GM19395 (cell line): Measurements from ENCODE around the gene MAIP1.

Source experiments
- ATAC-seq: cut with Tn5 transposase; IDR thresholded peaks from one replicate; pipeline ENCODE4 v1.9.1; 2021; ENCODE audit warnings: mild to moderate bottlenecking, moderate library complexity; ENCODE audit not compliant: unreplicated experiment

MAIP1 gene

GRCh38 chr2:199987586-199987985 is 32.2 kb downstream of the MAIP1 start:
- ATAC-seq = no peak

- ATAC-seq = no peak
Measured at GRCh38 chr2:199988151-199988550, 32.8 kb downstream of the MAIP1 start.

- ATAC-seq = no peak
Measured at GRCh38 chr2:199989822-199990221, 34.4 kb downstream of the MAIP1 start.

GRCh38 chr2:199991691-199992090 is 36.3 kb downstream of the MAIP1 start:
- ATAC-seq = no peak

- no peak for ATAC-seq
Measured at GRCh38 chr2:199992296-199992695, 36.9 kb downstream of the MAIP1 start.

- ATAC-seq = no peak
Measured at GRCh38 chr2:199994371-199994770, 39.0 kb downstream of the MAIP1 start.

- ATAC-seq = no peak
Measured at GRCh38 chr2:199994896-199995295, 39.5 kb downstream of the MAIP1 start.

GRCh38 chr2:199997296-199997695 is 41.9 kb downstream of the MAIP1 start:
- ATAC-seq = no peak

GRCh38 chr2:199999166-199999565 is 43.8 kb downstream of the MAIP1 start:
- ATAC-seq = no peak

- no peak for ATAC-seq
Measured at GRCh38 chr2:200000444-200001163, 45.2 kb downstream of the MAIP1 start.

GRCh38 chr2:200003444-200003843 is 48.1 kb downstream of the MAIP1 start:
- no peak for ATAC-seq

- ATAC-seq = no peak
Measured at GRCh38 chr2:200005675-200006074, 50.3 kb downstream of the MAIP1 start.

GRCh38 chr2:200007306-200007705 is 51.9 kb downstream of the MAIP1 start:
- no peak for ATAC-seq

GRCh38 chr2:200012401-200012800 is 57.0 kb downstream of the MAIP1 start:
- no peak for ATAC-seq
